Measurements from ENCODE around the gene KIFC1. TPM values are rescaled to one million over a fixed set of nuclear protein-coding genes. Genes with fewer than 3 reads are reported as not detected.
A peak's percentile ranks its signal among the peaks of the same experiment; 100 is the strongest.

Gene KIFC1
- total and polyA plus RNA-seq, 9 of the 15 experiments (the other 6 are each of a cell fraction or from before 2014, with no cell fraction given): 1.3 to 95.2 (median 76.9) TPM

GRCh38 chr6:33410711-33411631 lies 19.3 kb downstream of the KIFC1 start, which contains the start of gene PHF1 (continued):
- TF ChIP-seq SRF (CRISPR knock-in tag; IDR thresholded peaks at IDR 0.05) (no peak), CCNT2 (IDR thresholded peaks at IDR 0.05; ENCODE audit: borderline replicate concordance, extremely low read depth, insufficient read length, low read depth, low read length) (peak; percentile 32), ZNF695 (CRISPR knock-in tag; IDR thresholded peaks at IDR 0.05) (no peak), ZFX (CRISPR knock-in tag; IDR thresholded peaks at IDR 0.05) (peak; percentile 66; the same call in 1 of the 2 replicates), CSDE1 (IDR thresholded peaks at IDR 0.05) (no peak), MTF1 (CRISPR knock-in tag; IDR thresholded peaks at IDR 0.05; ENCODE audit: borderline replicate concordance) (no peak), CCAR2 (IDR thresholded peaks at IDR 0.05; ENCODE audit: low read depth, low read length) (no peak), HDAC2 (IDR thresholded peaks at IDR 0.05) (no peak), POLR2H (tag; IDR thresholded peaks at IDR 0.05; ENCODE audit: low read depth) (no peak), ETS1 (conservative IDR thresholded peaks at IDR 0.05; ENCODE audit: control insufficient read depth, low read depth, low read length) (no peak; the same call in none of the 2 replicates), ZNF324 (CRISPR knock-in tag; IDR thresholded peaks at IDR 0.05) (no peak), DIDO1 (tag; IDR thresholded peaks at IDR 0.05; ENCODE audit: low read depth) (no peak), ZBTB11 (CRISPR knock-in tag; IDR thresholded peaks at IDR 0.05) (no peak), CTCF (IDR thresholded peaks at IDR 0.05 in 2 of 3, conservative IDR thresholded peaks at IDR 0.05 in 1 of 3; ENCODE audit: insufficient read depth in 2 of 3, low read depth in 1 of 3, low read length in 3 of 3) (peak in 2 of 3 experiments; percentile 18 to 40; a peak in 3 of 6 replicates), GATAD2B (IDR thresholded peaks at IDR 0.05; ENCODE audit: borderline replicate concordance) (peak; percentile 77; the same call in 1 of the 2 replicates), EP300 (IDR thresholded peaks at IDR 0.05; ENCODE audit: low read length) (no peak), ZNF764 (CRISPR knock-in tag; IDR thresholded peaks at IDR 0.05; ENCODE audit: low read depth) (no peak), ZNF561 (CRISPR knock-in tag; conservative IDR thresholded peaks at IDR 0.05) (no peak), FIP1L1 (IDR thresholded peaks at IDR 0.05; ENCODE audit: low read depth, low read length, poor library complexity, severe bottlenecking) (peak; percentile 65), TRIM28 (IDR thresholded peaks at IDR 0.05) (no peak)
